ENCODE measurements around the gene LY9.

- no peak for TF ChIP-seq CTCF (IDR thresholded peaks at IDR 0.05)
- no peak for TF ChIP-seq POLR2A (IDR thresholded peaks at IDR 0.05)
Measured at GRCh38 chr1:160767395-160768294, 28.3 kb upstream of the LY9 start.

All from lower leg skin (tissue), 3 donors.